ENCODE measurements around the gene KRT73. TPM values are rescaled to one million over a fixed set of nuclear protein-coding genes. Genes with fewer than 3 reads are reported as not detected.

Gene KRT73
- total RNA-seq, 1 experiment from 2014 or later: not detected

- Histone ChIP-seq H3K9me3 (ENCODE audit: control insufficient read depth, low read depth, low read length) (no peaks in the 10 kb centered on the region), H3K56ac (ENCODE audit: insufficient read length, low read depth, low read length) (no peak overlapping the region), H2AFZ (ENCODE audit: low read length) (no peak overlapping the region), H3K4me1 (ENCODE audit: insufficient read depth, low read length) (no peaks in the 10 kb centered on the region), H3K79me2 (ENCODE audit: insufficient read depth, low read length) (no peaks in the 10 kb centered on the region), H4K20me1 (ENCODE audit: control insufficient read depth, insufficient read depth, insufficient read length) (no peaks in the 10 kb centered on the region), H3K27ac (ENCODE audit: insufficient read length, low read depth, low read length) (no peak overlapping the region), H3K27me3 (ENCODE audit: insufficient read depth, low read length) (no peaks in the 10 kb centered on the region), H3T11ph (ENCODE audit: low read length) (no peak overlapping the region), H3K4me2 (ENCODE audit: insufficient read depth, insufficient read length, low read length) (no peak overlapping the region), H3K23me2 (ENCODE audit: insufficient read length, low read depth, low read length, poor library complexity, severe bottlenecking) (no peaks in the 10 kb centered on the region), H3K9ac (ENCODE audit: extremely low read depth, insufficient read length, low read length) (no peak overlapping the region), H3K14ac (ENCODE audit: insufficient read depth, low read length) (no peak overlapping the region), H3K18ac (ENCODE audit: insufficient read length, low read depth, low read length) (no peak overlapping the region), H2BK15ac (ENCODE audit: low read depth, low read length) (no peak overlapping the region), H3K79me1 (ENCODE audit: insufficient read depth, low read depth, low read length, poor library complexity, severe bottlenecking) (no peaks in the 10 kb centered on the region), H4K5ac (ENCODE audit: insufficient read length, low read depth, low read length) (no peak overlapping the region), H3K4ac (ENCODE audit: low read depth, low read length) (no peak overlapping the region), H2BK20ac (ENCODE audit: low read depth, low read length, poor library complexity, severe bottlenecking) (no peak overlapping the region), H3K23ac (ENCODE audit: insufficient read length, low read depth, low read length) (no peak overlapping the region), H4K8ac (replicated peaks; ENCODE audit: insufficient read length, low read depth, low read length) (no peak overlapping the region), H2BK120ac (ENCODE audit: low read depth, low read length, poor library complexity, severe bottlenecking) (no peak overlapping the region), H4K91ac (ENCODE audit: insufficient read length, low read depth, low read length) (no peak overlapping the region), H2BK5ac (ENCODE audit: insufficient read length, low read length) (no peak overlapping the region), H2AK5ac (ENCODE audit: insufficient read length, low read length) (no peak overlapping the region), H2BK12ac (ENCODE audit: insufficient read length, low read depth, low read length) (no peak overlapping the region)
- Mint-ChIP-seq H3K27me3 (ENCODE audit: low read depth) (peaks cover 27% of the 10 kb centered on the region), H3K4me3 (no peak overlapping the region), H3K36me3 (ENCODE audit: insufficient read depth in 1 of 3, low read depth in 3 of 3) (no peaks in the 10 kb centered on the region), H3K4me1 (peaks cover 0 to 2% of the 10 kb centered on the region in 2 experiments; a peak in 1 of 4 replicates), H3K9me3 (no peaks in the 10 kb centered on the region), H3K27ac (no peak overlapping the region)
- TF ChIP-seq CTCF (conservative IDR thresholded peaks at IDR 0.05): no peak
- DNase-seq: peak; percentile 19
- no CpG with 5 or more reads among the region's 4 CpGs for WGBS (ENCODE audit: extremely low coverage, insufficient read length, low lambda C conversion rate)
These were observed 27.6 kb upstream of the KRT73 start for GRCh38 chr12:52645982-52646381.
